GM21447 (cell line): Measurements from ENCODE around the gene SSTR3.
"Not testable (repeated sequence)": the region's sequence is repeated elsewhere in the genome, so short reads cannot be mapped to it uniquely, and the experiment has no call there.

Experiments
- ATAC-seq: cut with Tn5 transposase; IDR thresholded peaks from one replicate; pipeline ENCODE4 v1.9.1; 2021; ENCODE audit not compliant: unreplicated experiment

Gene SSTR3

GRCh38 chr22:37212174-37212906 is at the start of gene SSTR3:
TSS of gene SSTR3 (minus strand) at chr22:37212477. CDS start at chr22:37207803, 4,674 bp downstream.
- no peak for ATAC-seq

GRCh38 chr22:37260901-37261336 is 48.6 kb upstream of the SSTR3 start:
- no peak for ATAC-seq

- no peak for ATAC-seq
Observed at GRCh38 chr22:37260155-37260795, 48.0 kb upstream of the SSTR3 start.

- ATAC-seq, result no peak
Observed at GRCh38 chr22:37259540-37260029, 47.3 kb upstream of the SSTR3 start.

GRCh38 chr22:37258753-37259401 is 46.6 kb upstream of the SSTR3 start:
- no peak for ATAC-seq

- ATAC-seq, result no peak
Observed at GRCh38 chr22:37258005-37258752, 45.9 kb upstream of the SSTR3 start.

- no peak for ATAC-seq
Observed at GRCh38 chr22:37256075-37256726, 43.9 kb upstream of the SSTR3 start.

GRCh38 chr22:37255558-37256006 is 43.3 kb upstream of the SSTR3 start:
- ATAC-seq, result no peak

- ATAC-seq, result no peak
Observed at GRCh38 chr22:37254867-37255233, 42.6 kb upstream of the SSTR3 start.

- ATAC-seq, result no peak
Observed at GRCh38 chr22:37254209-37254866, 42.1 kb upstream of the SSTR3 start.

GRCh38 chr22:37253126-37253660 is 40.9 kb upstream of the SSTR3 start:
- no peak for ATAC-seq

- ATAC-seq, result not testable (repeated sequence)
Observed at GRCh38 chr22:37251836-37252235, 39.6 kb upstream of the SSTR3 start.

GRCh38 chr22:37249986-37250385 is 37.7 kb upstream of the SSTR3 start:
- no peak for ATAC-seq

- ATAC-seq, result no peak
Observed at GRCh38 chr22:37248251-37248650, 36.0 kb upstream of the SSTR3 start.

- no peak for ATAC-seq
Observed at GRCh38 chr22:37245740-37246139, 33.5 kb upstream of the SSTR3 start.

- ATAC-seq, result peak; percentile 34
Observed at GRCh38 chr22:37244922-37245722, 32.8 kb upstream of the SSTR3 start.

- ATAC-seq, result peak; percentile 47
Observed at GRCh38 chr22:37244114-37244921, 32.0 kb upstream of the SSTR3 start, which contains the start of gene RAC2. TSS of gene RAC2 (minus strand) at chr22:37244269. CDS start at chr22:37244148, 121 bp downstream.
